ENCODE data around the gene MTHFD1L. TPM values are rescaled to one million over a fixed set of nuclear protein-coding genes. Genes with fewer than 3 reads are reported as not detected.

The MTHFD1L gene
- total RNA-seq, 1 donor from 2014 or later: 1.6 TPM

- ATAC-seq: peak; percentile 50
- peak; percentile 31 for DNase-seq (ENCODE audit: low spot score)
Observed at GRCh38 chr6:151087861-151088598, 222.5 kb downstream of the MTHFD1L start.

GRCh38 chr6:151088599-151088935, 223.1 kb downstream of the MTHFD1L start:
- ATAC-seq: no peak
- DNase-seq (ENCODE audit: low spot score): no peak

GRCh38 chr6:151088963-151089362, 223.5 kb downstream of the MTHFD1L start:
- DNase-seq (ENCODE audit: low spot score): no peak
- no peak for ATAC-seq

- DNase-seq (ENCODE audit: low spot score): no peak
Observed at GRCh38 chr6:151089978-151090377, 224.5 kb downstream of the MTHFD1L start.

GRCh38 chr6:151091571-151091970, 226.1 kb downstream of the MTHFD1L start:
- ATAC-seq (no peak), DNase-seq (ENCODE audit: low spot score) (no peak)

More at GRCh38 chr6:151089978-151090377, 224.5 kb downstream of the MTHFD1L start:
- ATAC-seq: no peak

- DNase-seq (ENCODE audit: low spot score) (no peak), ATAC-seq (no peak)
Observed at GRCh38 chr6:151092591-151092990, 227.1 kb downstream of the MTHFD1L start.

- DNase-seq (ENCODE audit: low spot score) (no peak), ATAC-seq (no peak)
Observed at GRCh38 chr6:151093706-151094105, 228.2 kb downstream of the MTHFD1L start.

GRCh38 chr6:151095538-151096254, 230.2 kb downstream of the MTHFD1L start:
- ATAC-seq (peak; percentile 64), DNase-seq (ENCODE audit: low spot score) (no peak)

GRCh38 chr6:151096255-151096612, 230.7 kb downstream of the MTHFD1L start:
- no peak for DNase-seq (ENCODE audit: low spot score)
- ATAC-seq: peak; percentile 46

GRCh38 chr6:151096691-151097606, 231.4 kb downstream of the MTHFD1L start:
- DNase-seq (ENCODE audit: low spot score) (no peak), ATAC-seq (no peak)

- no peak for ATAC-seq
Observed at GRCh38 chr6:151098166-151098565, 232.7 kb downstream of the MTHFD1L start.

GRCh38 chr6:151100326-151100725, 234.8 kb downstream of the MTHFD1L start:
- DNase-seq (ENCODE audit: low spot score) (no peak), ATAC-seq (no peak)

More at GRCh38 chr6:151098166-151098565, 232.7 kb downstream of the MTHFD1L start:
- no peak for DNase-seq (ENCODE audit: low spot score)

- ATAC-seq (peak; percentile 29), DNase-seq (ENCODE audit: low spot score) (no peak)
Observed at GRCh38 chr6:151101161-151101815, 235.8 kb downstream of the MTHFD1L start.

GRCh38 chr6:151101816-151102694, 236.6 kb downstream of the MTHFD1L start:
- no peak for ATAC-seq
- no peak for DNase-seq (ENCODE audit: low spot score)

GRCh38 chr6:151103266-151103665, 237.8 kb downstream of the MTHFD1L start:
- DNase-seq (ENCODE audit: low spot score): no peak

GRCh38 chr6:151107897-151108427, 242.5 kb downstream of the MTHFD1L start:
- no peak for DNase-seq (ENCODE audit: low spot score)
- ATAC-seq: no peak

More at GRCh38 chr6:151103266-151103665, 237.8 kb downstream of the MTHFD1L start:
- ATAC-seq: no peak

GRCh38 chr6:151108548-151108947, 243.0 kb downstream of the MTHFD1L start:
- no peak for DNase-seq (ENCODE audit: low spot score)
- ATAC-seq: no peak

GRCh38 chr6:151109361-151109760, 243.9 kb downstream of the MTHFD1L start:
- DNase-seq (ENCODE audit: low spot score) (no peak), ATAC-seq (no peak)

- DNase-seq (ENCODE audit: low spot score) (no peak), ATAC-seq (no peak)
Observed at GRCh38 chr6:151109869-151110575, 244.5 kb downstream of the MTHFD1L start.
